SU-DHL-6 (cell line): Measurements from ENCODE around the gene CTCF.

ENCODE experiments used
- CTCF ChIP-seq: fragments of 200-600 bp; sonication (generic); IDR thresholded peaks from one replicate; pipeline ENCODE4 v1.5.1; 2017; ENCODE audit warnings: antibody characterized with exemption, mild to moderate bottlenecking, low read length, moderate library complexity; ENCODE audit not compliant: insufficient read depth, poor library complexity, severe bottlenecking
- EZH2phosphoT487 ChIP-seq: fragments of 200-600 bp; sonication (generic), shearing (Covaris generic); conservative IDR thresholded peaks from 2 replicates; pipeline ENCODE4 v1.6.1; 2018; ENCODE audit warnings: mild to moderate bottlenecking, antibody characterized with exemption, low read length, moderate library complexity, mixed read lengths

GRCh38 chr16:67668495-67669157, 106.3 kb downstream of the CTCF start:
- TF ChIP-seq CTCF: peak; percentile 13
- TF ChIP-seq EZH2phosphoT487: no peak
